ENCODE results near the gene DHX32.

The DHX32 gene

GRCh38 chr10:125812128-125812750, 68.9 kb downstream of the DHX32 start:
- TF ChIP-seq CTCF (IDR thresholded peaks at IDR 0.05; ENCODE audit: low read depth, low read length): no peak
- peak; percentile 29 for DNase-seq (ENCODE audit: extremely low read depth, low read depth)

GRCh38 chr10:125811251-125811650, 69.8 kb downstream of the DHX32 start:
- DNase-seq (ENCODE audit: extremely low read depth, low read depth): no peak
- TF ChIP-seq CTCF (IDR thresholded peaks at IDR 0.05; ENCODE audit: low read depth, low read length): no peak

- no peak for TF ChIP-seq CTCF (IDR thresholded peaks at IDR 0.05; ENCODE audit: low read depth, low read length)
- no peak for DNase-seq (ENCODE audit: extremely low read depth, low read depth)
Measured at GRCh38 chr10:125808047-125808446, 73.0 kb downstream of the DHX32 start.

GRCh38 chr10:125802739-125803138, 78.4 kb downstream of the DHX32 start:
- no peak for TF ChIP-seq CTCF (IDR thresholded peaks at IDR 0.05; ENCODE audit: low read depth, low read length)
- no peak for DNase-seq (ENCODE audit: extremely low read depth, low read depth)

GRCh38 chr10:125802131-125802530, 79.0 kb downstream of the DHX32 start:
- DNase-seq (ENCODE audit: extremely low read depth, low read depth): no peak
- no peak for TF ChIP-seq CTCF (IDR thresholded peaks at IDR 0.05; ENCODE audit: low read depth, low read length)

GRCh38 chr10:125801574-125801973, 79.5 kb downstream of the DHX32 start:
- TF ChIP-seq CTCF (IDR thresholded peaks at IDR 0.05; ENCODE audit: low read depth, low read length): no peak
- no peak for DNase-seq (ENCODE audit: extremely low read depth, low read depth)

- no peak for DNase-seq (ENCODE audit: extremely low read depth, low read depth)
- no peak for TF ChIP-seq CTCF (IDR thresholded peaks at IDR 0.05; ENCODE audit: low read depth, low read length)
Measured at GRCh38 chr10:125799451-125800182, 81.5 kb downstream of the DHX32 start.
